ENCODE data around the gene SLC6A8. TPM values are rescaled to one million over a fixed set of nuclear protein-coding genes. Genes with fewer than 3 reads are reported as not detected.

SLC6A8 gene
- total and polyA plus RNA-seq, 2 of the 4 experiments (the other 2 are of a cell fraction): 7.2 to 25.5 TPM

DNA sequence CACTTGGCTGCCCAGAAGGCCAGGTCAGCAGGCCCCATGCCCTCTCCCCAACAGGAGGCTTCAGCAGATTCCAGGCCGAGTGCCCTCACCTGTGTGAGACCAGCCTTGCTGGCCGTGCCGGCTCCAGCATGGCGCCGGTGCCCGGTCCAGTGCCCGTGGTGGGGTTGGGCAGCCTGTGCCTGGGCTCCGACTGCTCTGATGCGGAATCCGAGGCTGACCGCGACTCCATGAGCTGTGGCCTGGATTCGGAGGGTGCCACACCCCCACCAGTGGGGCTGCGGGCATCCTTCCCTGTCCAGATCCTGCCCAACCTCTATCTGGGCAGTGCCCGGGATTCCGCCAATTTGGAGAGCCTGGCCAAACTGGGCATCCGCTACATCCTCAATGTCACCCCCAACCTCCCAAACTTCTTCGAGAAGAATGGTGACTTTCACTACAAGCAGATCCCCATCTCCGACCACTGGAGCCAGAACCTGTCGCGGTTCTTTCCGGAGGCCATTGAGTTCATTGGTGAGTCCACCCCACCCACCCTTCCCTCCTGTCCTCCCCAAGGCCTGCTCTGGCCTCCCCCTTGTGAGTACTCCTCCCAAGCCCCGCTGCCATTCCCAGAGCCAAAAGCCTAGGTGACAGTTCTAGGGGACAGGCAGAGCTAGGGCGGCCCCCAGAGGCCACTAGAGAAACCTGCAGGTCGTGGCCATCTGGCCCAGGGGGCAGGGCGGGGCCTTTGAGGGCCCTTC is 38.4 kb upstream of the SLC6A8 start:
- no peak overlapping the region for H3K4me3 ChIP-seq (ENCODE audit: insufficient read depth, low read depth, low read length)
- no peak overlapping the region for H2BK20ac ChIP-seq (ENCODE audit: low read depth, low read length)
- H3K18ac ChIP-seq (ENCODE audit: low read depth, low read length): no peak overlapping the region
- BruUV-seq (replicated peaks): no TSS peak
- H3K27ac ChIP-seq (ENCODE audit: insufficient read depth, low read length): no peak overlapping the region
- H2AK9ac ChIP-seq (replicated peaks; ENCODE audit: low read depth, low read length, poor library complexity): no peak overlapping the region
- no peak overlapping the region for H3K23ac ChIP-seq (ENCODE audit: low read depth, low read length)
- DNase-seq: no peak
- no peak overlapping the region for H3K4me2 ChIP-seq (ENCODE audit: low read depth, low read length)
- no peaks in the 10 kb centered on the region for H3K36me3 ChIP-seq (ENCODE audit: control insufficient read depth, insufficient read depth, low read length)
- TF ChIP-seq, protein P1, sequence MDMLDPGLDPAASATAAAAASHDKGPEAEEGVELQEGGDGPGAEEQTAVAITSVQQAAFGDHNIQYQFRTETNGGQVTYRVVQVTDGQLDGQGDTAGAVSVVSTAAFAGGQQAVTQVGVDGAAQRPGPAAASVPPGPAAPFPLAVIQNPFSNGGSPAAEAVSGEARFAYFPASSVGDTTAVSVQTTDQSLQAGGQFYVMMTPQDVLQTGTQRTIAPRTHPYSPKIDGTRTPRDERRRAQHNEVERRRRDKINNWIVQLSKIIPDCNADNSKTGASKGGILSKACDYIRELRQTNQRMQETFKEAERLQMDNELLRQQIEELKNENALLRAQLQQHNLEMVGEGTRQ (IDR thresholded peaks at IDR 0.05; ENCODE audit: low read depth, low read length): no peak
- TF ChIP-seq BHLHE40 (IDR thresholded peaks at IDR 0.05; ENCODE audit: low read depth, low read length) (no peak), RFX5 (IDR thresholded peaks at IDR 0.05; ENCODE audit: low read depth, low read length) (no peak), RAD21 (IDR thresholded peaks at IDR 0.05; ENCODE audit: low read length) (peak; percentile 32; the same call in 1 of the 2 replicates), SMC3 (IDR thresholded peaks at IDR 0.05; ENCODE audit: low read depth, low read length) (no peak), POLR2A (IDR thresholded peaks at IDR 0.05; ENCODE audit: low read depth, low read length) (no peak), MXI1 (IDR thresholded peaks at IDR 0.05; ENCODE audit: borderline replicate concordance, low read depth, low read length) (no peak), CEBPB (IDR thresholded peaks at IDR 0.05; ENCODE audit: low read depth, low read length) (no peak), CHD1 (IDR thresholded peaks at IDR 0.05; ENCODE audit: low read depth, low read length) (no peak), MAZ (IDR thresholded peaks at IDR 0.05; ENCODE audit: borderline replicate concordance, low read depth, low read length) (no peak), MAFK (IDR thresholded peaks at IDR 0.05; ENCODE audit: low read depth, low read length) (no peak), RCOR1 (IDR thresholded peaks at IDR 0.05; ENCODE audit: insufficient replicate concordance, low read length) (no peak)
- TF ChIP-seq, protein P2, sequence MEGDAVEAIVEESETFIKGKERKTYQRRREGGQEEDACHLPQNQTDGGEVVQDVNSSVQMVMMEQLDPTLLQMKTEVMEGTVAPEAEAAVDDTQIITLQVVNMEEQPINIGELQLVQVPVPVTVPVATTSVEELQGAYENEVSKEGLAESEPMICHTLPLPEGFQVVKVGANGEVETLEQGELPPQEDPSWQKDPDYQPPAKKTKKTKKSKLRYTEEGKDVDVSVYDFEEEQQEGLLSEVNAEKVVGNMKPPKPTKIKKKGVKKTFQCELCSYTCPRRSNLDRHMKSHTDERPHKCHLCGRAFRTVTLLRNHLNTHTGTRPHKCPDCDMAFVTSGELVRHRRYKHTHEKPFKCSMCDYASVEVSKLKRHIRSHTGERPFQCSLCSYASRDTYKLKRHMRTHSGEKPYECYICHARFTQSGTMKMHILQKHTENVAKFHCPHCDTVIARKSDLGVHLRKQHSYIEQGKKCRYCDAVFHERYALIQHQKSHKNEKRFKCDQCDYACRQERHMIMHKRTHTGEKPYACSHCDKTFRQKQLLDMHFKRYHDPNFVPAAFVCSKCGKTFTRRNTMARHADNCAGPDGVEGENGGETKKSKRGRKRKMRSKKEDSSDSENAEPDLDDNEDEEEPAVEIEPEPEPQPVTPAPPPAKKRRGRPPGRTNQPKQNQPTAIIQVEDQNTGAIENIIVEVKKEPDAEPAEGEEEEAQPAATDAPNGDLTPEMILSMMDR (conservative IDR thresholded peaks at IDR 0.05; ENCODE audit: low read depth, low read length): peak; percentile 20; the same call in 1 of the 2 replicates
- H2BK120ac ChIP-seq (ENCODE audit: low read depth, low read length): no peak overlapping the region
- H3K56ac ChIP-seq (ENCODE audit: extremely low read depth, insufficient read depth, low read length): no peak overlapping the region
- intact Hi-C loops (cut with micrococcal nuclease): loop anchor here (1.0 kb wide), 1 partner anchor 110 kb away; no protein-coding TSS in a partner anchor
- H3K79me1 ChIP-seq (ENCODE audit: low read depth in 1 of 2, low read length in 2 of 2): no peaks in the 10 kb centered on the region
- POLR2A ChIA-PET (ENCODE audit: unreplicated experiment): no interaction called here
- dilution Hi-C loops (cut with HindIII; ENCODE audit: low sequenced_read_pairs, unreplicated experiment): no loop called here
- CTCF ChIA-PET: no interaction called here
- ATAC-seq (ENCODE audit: low read depth): peak; percentile 56
- no peak overlapping the region for H2BK15ac ChIP-seq (ENCODE audit: low read depth, low read length)
- WGBS, 2 experiments (ENCODE audit: extremely low coverage in 2 of 2, insufficient read length in 1 of 2): 86% methylated on average over 10 of the region's 26 CpGs; no CpG with 5 or more reads in 1 of the 2 experiments
- no peak overlapping the region for H4K8ac ChIP-seq (ENCODE audit: low read depth in 2 of 2, low read length in 2 of 2)
- H3K9ac ChIP-seq (ENCODE audit: low read depth, low read length): no peak overlapping the region
- H2AFZ ChIP-seq (replicated peaks; ENCODE audit: low read length, poor library complexity): no peak overlapping the region
- no peak overlapping the region for H3K4ac ChIP-seq (ENCODE audit: low read depth, low read length)
- in situ Hi-C loops (cut with MboI; ENCODE audit: low sequenced_read_pairs): no loop called here
- H3K14ac ChIP-seq (replicated peaks; ENCODE audit: low read depth, low read length): no peak overlapping the region
- H4K20me1 ChIP-seq (ENCODE audit: insufficient read depth, low read length): no peaks in the 10 kb centered on the region
- peaks cover 3% of the 10 kb centered on the region; the same call in 1 of the 2 replicates for H3K9me3 ChIP-seq (ENCODE audit: control insufficient read depth, insufficient read depth, low read length)
- H3K4me1 ChIP-seq (ENCODE audit: control insufficient read depth, insufficient read depth, low read length): no peaks in the 10 kb centered on the region
- peaks cover 38% of the 10 kb centered on the region for H3K27me3 ChIP-seq (ENCODE audit: control insufficient read depth, insufficient read depth, low read length)
- no peak overlapping the region for H4K5ac ChIP-seq (ENCODE audit: low read depth, low read length)
- no peak overlapping the region for H4K91ac ChIP-seq (ENCODE audit: insufficient read depth, low read depth, low read length)
- H3K9me1 ChIP-seq (ENCODE audit: insufficient read depth, low read length): no peaks in the 10 kb centered on the region
- H2BK5ac ChIP-seq (ENCODE audit: low read depth, low read length, poor library complexity, severe bottlenecking): no peak overlapping the region
- H2AK5ac ChIP-seq (ENCODE audit: low read depth, low read length): no peak overlapping the region
